GM12878 (cell line): Measurements from ENCODE around the gene B3GALNT2. TPM values are rescaled to one million over a fixed set of nuclear protein-coding genes. Genes with fewer than 3 reads are reported as not detected.

Experiments used
- ATAC-seq: fragments of 200-7000 bp; cut with Tn5 transposase; 3 replicates; pipeline ENCODE4 v1.9.1; 2020; ENCODE audit warnings: mild to moderate bottlenecking, moderate library complexity
- BruUV-seq: library from RNA; stranded (reverse); fragments of 400-500 nt; replicated peaks from 2 replicates; lab custom pipeline; 2021; lab: Mats Ljungman, UMichigan
- CTCF ChIA-PET: fragments of 300-600 bp; sonication (Branson Sonifier 250); formaldehyde crosslinking; extraction: SDS; loops from one replicate; lab custom pipeline; 2021; ENCODE audit warnings: inconsistent platforms; lab: Yijun Ruan, JAX
- POLR2A ChIA-PET: fragments of 350-600 bp; formaldehyde crosslinking; extraction: SDS; loops from one replicate; lab custom pipeline; 2021; ENCODE audit warnings: inconsistent platforms; lab: Charles Lee
- RAD21 ChIA-PET: fragments of 300-600 bp; sonication (Branson Sonifier 250); formaldehyde crosslinking; loops from one replicate; lab custom pipeline; 2023; ENCODE audit warnings: antibody characterized with exemption; ENCODE audit not compliant: unreplicated experiment; lab: Charles Lee
- SMC1A ChIA-PET: fragments of 300-600 bp; sonication (Branson Sonifier 250); formaldehyde crosslinking; loops from one replicate; lab custom pipeline; 2023; ENCODE audit not compliant: unreplicated experiment, uncharacterized antibody; lab: Charles Lee
- DNase-seq: peaks from one replicate; pipeline ENCODE4 v3.0.0-alpha.2; 2011; ENCODE audit warnings: low read depth, low spot score
- FAIRE-seq: peaks from 3 replicates; lab custom pipeline; 2011; peaks lifted over from hg19 to GRCh38; lab: Jason Lieb, UNC
- H2AFZ ChIP-seq: 2 replicates; pipeline ENCODE4 v1.6.0; 2011; ENCODE audit warnings: low read depth, low read length, control low read depth; ENCODE audit not compliant: control insufficient read depth
- H3K27ac ChIP-seq: 2 replicates; pipeline ENCODE4 v1.5.1; 2011; ENCODE audit warnings: control low read depth; ENCODE audit not compliant: control insufficient read depth, insufficient read depth
- H3K27me3 ChIP-seq, 2 experiments: replicated peaks in 1 of 2; 2 replicates each; pipeline versions ENCODE4 v1.6.0 to v1.6.1; 2011; ENCODE audit warnings: low read length in 1 of 2; ENCODE audit not compliant: control insufficient read depth in 2 of 2, insufficient read depth in 2 of 2
- H3K36me3 ChIP-seq, 2 experiments: 2 replicates each; pipeline ENCODE4 v1.5.1; 2011; ENCODE audit warnings: low read length in 1 of 2; ENCODE audit not compliant: control insufficient read depth in 2 of 2, insufficient read depth in 2 of 2
- H3K4me1 ChIP-seq: 2 replicates; pipeline ENCODE4 v1.6.1; 2011; ENCODE audit warnings: mild to moderate bottlenecking, low read length, moderate library complexity, mixed read lengths; ENCODE audit not compliant: control insufficient read depth, insufficient read depth
- H3K4me2 ChIP-seq: 2 replicates; pipeline ENCODE4 v1.6.0; 2011; ENCODE audit warnings: control low read depth; ENCODE audit not compliant: control insufficient read depth, insufficient read depth
- H3K4me3 ChIP-seq: fragments of 200-600 bp; sonication (generic); 2 replicates; pipeline ENCODE4 v1.5.1; 2016
- H3K79me2 ChIP-seq: 2 replicates; pipeline ENCODE4 v1.6.0; 2011; ENCODE audit warnings: low read length; ENCODE audit not compliant: control insufficient read depth, insufficient read depth
- H3K9ac ChIP-seq: 2 replicates; pipeline ENCODE4 v1.8.0; 2011; ENCODE audit warnings: low read length, control low read depth, mixed read lengths; ENCODE audit not compliant: control insufficient read depth, insufficient read depth
- H3K9me3 ChIP-seq: replicated peaks from 3 replicates; pipeline ENCODE4 v1.5.1; 2011; ENCODE audit warnings: mild to moderate bottlenecking, low read length; ENCODE audit not compliant: control insufficient read depth, insufficient read depth
- H4K20me1 ChIP-seq: 2 replicates; pipeline ENCODE4 v1.6.0; 2011; ENCODE audit not compliant: control insufficient read depth, insufficient read depth
- RELB ChIP-seq: fragments of 450-650 bp; IDR thresholded peaks from 2 replicates; pipeline ENCODE4 v1.6.1; 2017; ENCODE audit warnings: low read depth, mild to moderate bottlenecking, moderate library complexity
- SMC3 ChIP-seq: IDR thresholded peaks from 2 replicates; pipeline ENCODE4 v1.6.1; 2011; ENCODE audit warnings: low read length, improper control_type of control experiment, borderline replicate concordance
- whole genome bisulfite sequencing: methylation state at CpG from one replicate; pipeline ENCODE4 v1.1.6; 2016; ENCODE audit warnings: low lambda C conversion rate; ENCODE audit not compliant: insufficient replicate concordance, insufficient coverage; ENCODE audit errors: missing lambda C conversion rate; 5-methylcytosine and 5-hydroxymethylcytosine counted together
- in situ Hi-C: fragments of 300-500 bp; cut with MboI; formaldehyde crosslinking; loops from 9 replicates; pipeline ENCODE4 v1.14.3; 2018; ENCODE audit warnings: mixed read lengths
- intact Hi-C: fragments of 100-400 bp; cut with micrococcal nuclease; formaldehyde crosslinking; loops from one replicate; pipeline ENCODE4 v1.14.2; 2022; ENCODE audit not compliant: unreplicated experiment
- polyA plus RNA-seq, 11 experiments: library from polyadenylated mRNA; depleted of rRNA in 4 of 11; unstranded in 6 of 11; stranded (reverse) in 5 of 11; fragments of >200 nt; fragmentation: Nextera tagmentation in 4 of 11; fragmentation: Illumina TruSeq in 1 of 11; extraction: Ambion mirVana in 4 of 11; extraction: Trizol in 1 of 11; gene quantifications; 1 replicate in 1 of 11; 2 replicates in 10 of 11; pipeline versions ENCODE4 v1.2.1 to v1.2.3, GENCODE V29; 2011 to 2016; ENCODE audit warnings: inconsistent platforms in 2 of 11, missing spikeins in 2 of 11, low read depth in 1 of 11
- total RNA-seq, 4 experiments: library from RNA; depleted of rRNA in 3 of 4; stranded (reverse); fragments of >200 nt in 3 of 4; fragmentation: Illumina TruSeq in 1 of 4; extraction: Trizol in 1 of 4; gene quantifications; 2 replicates each; pipeline versions ENCODE4 v1.2.1 to v1.2.3, GENCODE V29; 2013 to 2021
- TF ChIP-seq, protein P1 (sequence below), 3 experiments: IDR thresholded peaks in 2 of 3; conservative IDR thresholded peaks in 1 of 3; 2 replicates each; pipeline ENCODE4 v1.5.1; 2011; ENCODE audit warnings: low read depth in 3 of 3, low read length in 3 of 3, mild to moderate bottlenecking in 3 of 3, control low read depth in 2 of 3, moderate library complexity in 2 of 3, inconsistent platforms in 1 of 3, mixed read lengths in 1 of 3; ENCODE audit not compliant: control insufficient read depth in 2 of 3, insufficient read depth in 1 of 3; ENCODE audit errors: extremely low read depth in 1 of 3

Gene B3GALNT2
- total and polyA plus RNA-seq, 10 of the 15 experiments (the other 5 are each of a cell fraction or from before 2014, with no cell fraction given) = 0.77 to 19.7 (median 12.7) TPM

DNA sequence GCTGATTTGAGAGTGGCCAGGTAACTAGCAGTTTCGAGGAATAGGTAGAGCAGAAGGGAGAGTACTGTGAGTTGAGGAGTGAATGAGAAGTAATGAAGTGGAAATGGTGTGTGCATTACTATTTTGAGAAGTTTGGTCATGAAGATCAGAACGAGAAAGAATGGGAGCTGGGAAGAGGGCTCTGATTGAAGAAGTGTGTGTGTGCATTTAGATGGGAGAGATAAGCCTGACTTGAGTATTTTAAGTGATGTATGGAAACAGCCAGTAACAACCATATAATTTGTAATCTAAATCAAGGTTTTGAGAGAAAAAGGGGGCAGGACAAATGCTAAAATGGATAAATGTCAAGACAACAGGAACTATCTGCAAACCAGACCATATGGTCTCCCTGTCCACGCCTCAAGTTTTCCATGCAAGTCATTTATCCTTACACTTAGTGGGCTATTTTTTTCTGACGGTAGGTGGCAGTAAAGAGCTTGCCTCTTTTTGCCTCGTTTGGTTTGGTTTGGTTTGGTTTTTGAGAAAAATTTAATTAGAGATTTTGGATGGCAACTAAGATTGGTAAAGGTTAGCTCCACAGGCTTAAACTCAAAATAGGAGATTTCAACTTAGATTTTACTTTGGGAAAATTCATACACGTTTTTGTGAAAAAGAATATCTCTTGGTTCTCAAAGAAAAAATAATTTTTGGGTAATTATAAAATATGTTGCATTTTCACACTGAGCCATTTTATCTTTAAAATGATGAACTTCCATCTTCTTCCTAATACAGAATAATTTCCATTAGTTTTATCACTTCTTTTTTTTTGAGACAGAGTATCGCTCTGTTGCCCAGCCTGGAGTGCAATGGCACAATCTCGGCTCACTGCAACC, 9.5 kb upstream of the B3GALNT2 start (continued):
- no peak for TF ChIP-seq RELB

GRCh38 chr1:235511470-235512240, 7.4 kb upstream of the B3GALNT2 start:
- no peaks in the 10 kb centered on the region for H3K79me2 ChIP-seq
- WGBS = 52% methylated on average over 13 of the region's 13 CpGs
- CTCF ChIA-PET = interaction anchor here (0.6 to 2.6 kb wide), 6 partner anchors 15 to 463 kb away, joined by 3 to 13 read pairs (median 4); no protein-coding TSS in a partner anchor
- no peak overlapping the region for H3K9ac ChIP-seq
- no peak for FAIRE-seq
- no peak overlapping the region for H3K27ac ChIP-seq
- RAD21 ChIA-PET = interaction anchor here (0.8 to 1.1 kb wide), 2 partner anchors 18 to 460 kb away, joined by 3 read pairs; no protein-coding TSS in a partner anchor
- POLR2A ChIA-PET = interaction anchor here (0.5 kb wide), 1 partner anchor 290 kb away, joined by 8 read pairs; no protein-coding TSS in a partner anchor
- no peak for DNase-seq
- H3K4me3 ChIP-seq = no peak overlapping the region
- no TSS peak for BruUV-seq
- H3K27me3 ChIP-seq = no peaks in the 10 kb centered on the region
- in situ Hi-C loops = loop anchor here (5.0 kb wide), 2 partner anchors 266 to 461 kb away; no protein-coding TSS in a partner anchor
- no peaks in the 10 kb centered on the region for H3K9me3 ChIP-seq
- ATAC-seq = peak; percentile 58
- TF ChIP-seq, protein P1, sequence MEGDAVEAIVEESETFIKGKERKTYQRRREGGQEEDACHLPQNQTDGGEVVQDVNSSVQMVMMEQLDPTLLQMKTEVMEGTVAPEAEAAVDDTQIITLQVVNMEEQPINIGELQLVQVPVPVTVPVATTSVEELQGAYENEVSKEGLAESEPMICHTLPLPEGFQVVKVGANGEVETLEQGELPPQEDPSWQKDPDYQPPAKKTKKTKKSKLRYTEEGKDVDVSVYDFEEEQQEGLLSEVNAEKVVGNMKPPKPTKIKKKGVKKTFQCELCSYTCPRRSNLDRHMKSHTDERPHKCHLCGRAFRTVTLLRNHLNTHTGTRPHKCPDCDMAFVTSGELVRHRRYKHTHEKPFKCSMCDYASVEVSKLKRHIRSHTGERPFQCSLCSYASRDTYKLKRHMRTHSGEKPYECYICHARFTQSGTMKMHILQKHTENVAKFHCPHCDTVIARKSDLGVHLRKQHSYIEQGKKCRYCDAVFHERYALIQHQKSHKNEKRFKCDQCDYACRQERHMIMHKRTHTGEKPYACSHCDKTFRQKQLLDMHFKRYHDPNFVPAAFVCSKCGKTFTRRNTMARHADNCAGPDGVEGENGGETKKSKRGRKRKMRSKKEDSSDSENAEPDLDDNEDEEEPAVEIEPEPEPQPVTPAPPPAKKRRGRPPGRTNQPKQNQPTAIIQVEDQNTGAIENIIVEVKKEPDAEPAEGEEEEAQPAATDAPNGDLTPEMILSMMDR (IDR thresholded peaks at IDR 0.05 in 2 of 3, conservative IDR thresholded peaks at IDR 0.05 in 1 of 3; ENCODE audit: control insufficient read depth in 2 of 3, extremely low read depth in 1 of 3, insufficient read depth in 1 of 3, low read depth in 3 of 3, low read length in 3 of 3) = peak in 1 of 3 experiments; percentile 22; a peak in 2 of 6 replicates
- no peak for TF ChIP-seq SMC3
- H3K36me3 ChIP-seq = no peaks in the 10 kb centered on the region
- no peaks in the 10 kb centered on the region; the same call in 1 of the 2 replicates for H3K4me1 ChIP-seq
- no peak overlapping the region for H2AFZ ChIP-seq
- intact Hi-C loops = loop anchor here (2.0 to 5.0 kb wide), 3 partner anchors 91 to 459 kb away; no protein-coding TSS in a partner anchor
- SMC1A ChIA-PET = interaction anchor here (0.6 to 1.2 kb wide), 3 partner anchors 120 to 460 kb away, joined by 3 to 4 read pairs (median 3); no protein-coding TSS in a partner anchor
- no peak overlapping the region for H3K4me2 ChIP-seq
- H4K20me1 ChIP-seq = no peaks in the 10 kb centered on the region
